GM21526 (cell line): ENCODE data around the gene PHAF1.
A peak's percentile ranks its signal among the peaks of the same experiment; 100 is the strongest.

Experiments used
- ATAC-seq: cut with Tn5 transposase; IDR thresholded peaks from one replicate; pipeline ENCODE4 v1.9.1; 2021; ENCODE audit warnings: moderate library complexity; ENCODE audit not compliant: unreplicated experiment, low FRiP score

The PHAF1 gene

DNA sequence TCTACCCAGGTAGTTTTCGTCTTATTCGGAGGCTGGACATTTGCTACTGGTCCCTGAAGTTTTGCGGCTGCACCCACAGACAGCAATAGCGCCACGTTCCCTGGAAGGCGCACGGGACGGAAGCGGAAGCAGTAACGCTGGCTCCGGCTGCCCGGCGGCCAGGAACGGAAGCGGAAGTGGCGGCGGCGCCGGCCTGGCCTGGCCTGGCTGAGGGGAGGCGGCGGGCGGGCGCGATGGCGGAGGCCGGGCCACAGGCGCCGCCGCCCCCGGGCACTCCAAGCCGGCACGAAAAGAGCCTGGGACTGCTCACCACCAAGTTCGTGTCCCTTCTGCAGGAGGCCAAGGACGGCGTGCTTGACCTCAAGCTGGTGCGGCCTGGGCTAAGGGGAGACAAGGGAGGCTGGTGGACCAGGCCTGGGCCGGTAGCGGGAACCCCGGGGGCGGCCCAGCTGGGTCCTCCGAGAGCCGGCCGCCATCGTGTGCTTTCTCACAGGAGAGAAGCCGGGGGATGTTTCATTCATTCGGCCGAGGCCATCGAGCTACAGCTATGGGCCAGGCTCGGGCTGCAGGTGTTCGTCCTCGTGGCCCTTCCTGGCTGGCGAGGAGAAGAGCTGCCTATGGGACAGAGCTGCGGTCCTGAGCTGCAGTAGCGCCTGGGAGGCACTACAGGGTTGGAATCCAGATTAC, 82.4 kb downstream of the PHAF1 start, which contains the start of gene E2F4:
E2F4 (plus strand) TSS at position 161 of the 687 bp plus-strand sequence; CDS start at position 234, 73 bp downstream.
- peak; percentile 73 for ATAC-seq

DNA sequence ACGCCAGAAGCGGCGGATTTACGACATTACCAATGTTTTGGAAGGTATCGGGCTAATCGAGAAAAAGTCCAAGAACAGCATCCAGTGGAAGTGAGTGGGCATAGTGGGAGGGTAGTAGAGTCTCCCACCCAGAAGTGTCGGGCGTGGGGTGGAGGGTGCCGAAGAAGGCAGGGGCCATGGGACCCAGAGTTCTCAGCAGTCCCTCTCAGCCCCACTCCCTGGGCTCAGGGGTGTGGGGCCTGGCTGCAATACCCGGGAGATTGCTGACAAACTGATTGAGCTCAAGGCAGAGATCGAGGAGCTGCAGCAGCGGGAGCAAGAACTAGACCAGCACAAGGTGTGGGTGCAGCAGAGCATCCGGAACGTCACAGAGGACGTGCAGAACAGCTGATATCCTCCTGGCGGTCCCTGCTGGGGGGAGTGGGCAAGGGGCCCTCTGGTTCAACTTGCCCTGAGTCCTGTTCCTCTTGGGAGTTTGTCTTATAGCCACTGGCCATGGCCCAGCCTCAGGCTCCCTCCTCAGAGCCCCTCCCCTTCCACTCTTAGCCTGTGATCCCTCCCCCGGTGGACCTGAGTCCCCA, 83.1 kb downstream of the PHAF1 start:
- no peak for ATAC-seq

DNA sequence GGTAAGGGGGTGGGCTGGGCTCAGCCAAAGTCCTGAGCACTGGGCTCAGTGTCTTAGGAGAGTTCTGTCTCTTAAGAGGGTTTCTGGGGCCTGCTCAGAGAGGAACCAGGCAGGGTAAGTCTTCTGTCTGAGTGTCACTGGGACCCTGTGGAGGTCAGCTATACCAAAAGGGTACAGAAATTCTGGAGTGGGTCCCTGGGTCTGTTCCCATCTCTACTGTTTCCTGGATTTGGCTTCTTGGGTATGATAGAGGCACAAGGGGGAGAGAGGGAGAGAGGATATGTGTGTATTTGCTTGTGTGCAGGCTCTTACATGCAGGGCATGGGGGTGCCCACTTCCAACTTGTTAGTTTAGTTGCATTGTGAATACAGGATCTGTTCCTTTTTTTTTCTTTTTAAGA, 83.8 kb downstream of the PHAF1 start:
- ATAC-seq = no peak

DNA sequence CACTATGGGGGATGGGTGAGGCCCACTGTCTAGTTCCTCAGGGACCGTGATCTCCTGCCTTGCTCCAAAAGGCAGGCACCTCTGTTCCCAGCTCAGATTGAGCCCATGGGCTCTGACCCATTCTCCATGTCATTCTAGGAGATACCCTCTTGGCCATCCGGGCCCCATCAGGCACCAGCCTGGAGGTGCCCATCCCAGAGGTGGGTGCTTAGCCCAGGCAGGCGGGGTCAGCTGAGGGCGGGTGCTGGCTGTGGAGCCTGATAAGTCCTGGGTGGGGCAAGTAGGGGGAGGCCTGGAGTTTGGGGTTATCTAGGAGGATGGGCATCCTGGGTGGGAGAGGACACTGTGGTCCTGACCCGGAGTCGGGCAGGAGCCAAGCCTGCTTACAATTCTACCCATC, 84.5 kb downstream of the PHAF1 start:
- ATAC-seq = no peak

DNA sequence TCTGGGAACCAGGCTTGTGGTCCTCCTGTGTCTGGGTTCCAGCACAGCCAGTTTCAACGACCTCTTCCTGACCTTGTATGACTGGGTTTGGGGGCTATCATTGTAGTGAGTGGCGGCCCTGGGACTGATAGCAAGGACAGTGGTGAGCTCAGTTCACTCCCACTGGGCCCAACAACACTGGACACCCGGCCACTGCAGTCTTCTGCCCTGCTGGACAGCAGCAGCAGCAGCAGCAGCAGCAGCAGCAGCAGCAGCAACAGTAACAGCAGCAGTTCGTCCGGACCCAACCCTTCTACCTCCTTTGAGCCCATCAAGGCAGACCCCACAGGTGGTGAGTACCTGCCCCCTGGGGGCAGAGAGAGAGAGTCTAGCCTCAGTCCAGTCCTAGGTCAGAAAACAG, 85.9 kb downstream of the PHAF1 start:
- ATAC-seq = no peak

DNA sequence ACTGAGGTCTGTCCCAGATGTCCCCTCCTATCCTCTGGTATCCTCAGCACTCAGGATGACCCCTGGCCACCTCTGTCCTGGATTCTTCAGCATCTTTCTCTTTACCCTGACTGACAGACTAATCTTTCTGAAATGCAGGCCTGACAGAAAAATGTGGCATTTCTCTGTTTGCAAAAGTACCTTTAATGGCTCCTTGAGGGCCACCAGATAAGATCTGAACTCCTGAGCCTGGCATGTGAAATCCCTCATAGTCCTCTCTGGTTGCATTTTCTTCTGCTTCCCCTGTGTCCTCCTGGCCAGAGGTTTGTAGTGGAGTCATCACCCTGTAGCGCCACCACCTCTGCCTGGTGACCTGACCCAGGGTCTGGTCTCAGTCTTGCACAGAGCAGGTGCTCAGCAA, 87.1 kb downstream of the PHAF1 start:
- no peak for ATAC-seq

DNA sequence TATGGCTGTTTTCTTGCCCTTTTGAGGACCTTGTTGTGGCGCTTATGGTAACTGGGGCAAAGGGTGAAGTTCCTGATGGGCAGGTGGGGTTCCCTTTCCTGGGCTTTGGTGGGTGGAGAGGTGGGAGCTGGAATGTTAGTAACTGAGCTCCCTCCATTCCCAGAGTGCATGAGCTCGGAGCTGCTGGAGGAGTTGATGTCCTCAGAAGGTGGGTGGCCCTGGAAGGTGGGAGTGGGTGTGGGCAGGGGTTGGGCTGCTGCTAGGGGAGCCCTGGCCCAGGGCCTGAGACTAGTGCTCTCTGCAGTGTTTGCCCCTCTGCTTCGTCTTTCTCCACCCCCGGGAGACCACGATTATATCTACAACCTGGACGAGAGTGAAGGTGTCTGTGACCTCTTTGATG, 88.0 kb downstream of the PHAF1 start:
- ATAC-seq = no peak
